Measurements from ENCODE around the gene ASB5. TPM values are rescaled to one million over a fixed set of nuclear protein-coding genes. Genes with fewer than 3 reads are reported as not detected.

ASB5 gene
- total and polyA plus RNA-seq, 9 of the 15 experiments (the other 6 are each of a cell fraction or from before 2014, with no cell fraction given) = not detected

DNA sequence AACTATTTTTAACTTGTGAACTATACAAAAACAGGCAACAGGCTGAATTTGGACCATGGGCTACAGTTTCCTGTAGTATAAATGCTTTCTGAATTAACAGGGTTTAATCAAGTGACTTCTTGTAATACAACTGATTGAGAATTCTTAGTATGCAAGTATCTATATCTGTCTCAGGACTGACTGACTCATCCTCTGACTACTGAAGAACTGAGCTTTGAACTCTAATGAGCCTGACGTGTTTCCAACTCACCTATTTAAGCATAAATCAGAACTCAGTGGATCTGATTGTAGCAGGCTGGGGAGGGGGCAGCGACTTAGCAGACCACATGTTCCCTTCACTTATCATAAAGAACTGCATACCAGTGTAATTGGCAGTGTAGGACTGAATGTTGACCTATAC lies 81.4 kb downstream of the ASB5 start:
- no peaks in the 10 kb centered on the region for H4K20me1 ChIP-seq (replicated peaks; ENCODE audit: control insufficient read depth, insufficient read depth, low read length)
- no peak overlapping the region for H3K4me3 ChIP-seq
- no peak overlapping the region for H2AFZ ChIP-seq (ENCODE audit: low read depth, low read length)
- no peak for DNase-seq (ENCODE audit: extremely low read depth in 1 of 4, low spot score in 3 of 4)
- no peaks in the 10 kb centered on the region for H3K36me3 ChIP-seq (ENCODE audit: control insufficient read depth, insufficient read depth, low read length)
- 0% methylated on average over 2 of the region's 2 CpGs for WGBS (ENCODE audit: insufficient coverage, low coverage, missing lambda C conversion rate)
- no TSS peak for BruUV-seq (replicated peaks)
- H3K9me1 ChIP-seq (ENCODE audit: control insufficient read depth, insufficient read depth, low read length) = no peaks in the 10 kb centered on the region
- POLR2A ChIA-PET = no interaction called here
- in situ Hi-C loops (cut with MboI) = no loop called here
- TF ChIP-seq ATF7 (IDR thresholded peaks at IDR 0.05) (no peak), ZBTB2 (IDR thresholded peaks at IDR 0.05) (no peak), NCOR1 (IDR thresholded peaks at IDR 0.05) (no peak), FOS (IDR thresholded peaks at IDR 0.05; ENCODE audit: extremely low read depth, insufficient read length) (no peak), TCF7 (IDR thresholded peaks at IDR 0.05; ENCODE audit: borderline replicate concordance) (no peak), KLF10 (CRISPR knock-in tag; IDR thresholded peaks at IDR 0.05) (no peak), ZNF41 (CRISPR knock-in tag; conservative IDR thresholded peaks at IDR 0.05) (no peak), ZNF695 (CRISPR knock-in tag; IDR thresholded peaks at IDR 0.05) (no peak), HIVEP1 (CRISPR knock-in tag; IDR thresholded peaks at IDR 0.05) (no peak), POLR2G (IDR thresholded peaks at IDR 0.05; ENCODE audit: low read depth, low read length) (no peak)
- no peaks in the 10 kb centered on the region for H3K79me2 ChIP-seq (ENCODE audit: control insufficient read depth, insufficient read depth, low read length)
- H3K9ac ChIP-seq (ENCODE audit: insufficient read depth in 1 of 2, low read depth in 2 of 2, low read length in 2 of 2) = no peak overlapping the region
- no peak for FAIRE-seq
- no peak overlapping the region for H3K27ac ChIP-seq (ENCODE audit: extremely low read depth, low read depth, low read length)
- no peak for ATAC-seq
- no peaks in the 10 kb centered on the region for H3K4me1 ChIP-seq (replicated peaks in 1 of 2; ENCODE audit: control insufficient read depth in 2 of 2, insufficient read depth in 2 of 2, low read length in 2 of 2)
- intact Hi-C loops (cut with micrococcal nuclease) = no loop called here
- H3K4me2 ChIP-seq (ENCODE audit: insufficient read depth, low read length) = no peak overlapping the region
- H3K9me3 ChIP-seq (replicated peaks; ENCODE audit: control insufficient read depth, insufficient read depth, low read depth, low read length) = no peaks in the 10 kb centered on the region
- no peaks in the 10 kb centered on the region for H3K27me3 ChIP-seq (ENCODE audit: control insufficient read depth in 2 of 2, insufficient read depth in 2 of 2, low read length in 2 of 2)
- CTCF ChIA-PET (ENCODE audit: low intra/inter-chr PET ratio) = no interaction called here
